SW480 (cell line): Measurements from ENCODE around the gene FRK.

Experiments used
- DNase-seq: peaks from one replicate; pipeline ENCODE4 v3.0.0-alpha.2; 2016; ENCODE audit warnings: low spot score

The FRK gene

DNA sequence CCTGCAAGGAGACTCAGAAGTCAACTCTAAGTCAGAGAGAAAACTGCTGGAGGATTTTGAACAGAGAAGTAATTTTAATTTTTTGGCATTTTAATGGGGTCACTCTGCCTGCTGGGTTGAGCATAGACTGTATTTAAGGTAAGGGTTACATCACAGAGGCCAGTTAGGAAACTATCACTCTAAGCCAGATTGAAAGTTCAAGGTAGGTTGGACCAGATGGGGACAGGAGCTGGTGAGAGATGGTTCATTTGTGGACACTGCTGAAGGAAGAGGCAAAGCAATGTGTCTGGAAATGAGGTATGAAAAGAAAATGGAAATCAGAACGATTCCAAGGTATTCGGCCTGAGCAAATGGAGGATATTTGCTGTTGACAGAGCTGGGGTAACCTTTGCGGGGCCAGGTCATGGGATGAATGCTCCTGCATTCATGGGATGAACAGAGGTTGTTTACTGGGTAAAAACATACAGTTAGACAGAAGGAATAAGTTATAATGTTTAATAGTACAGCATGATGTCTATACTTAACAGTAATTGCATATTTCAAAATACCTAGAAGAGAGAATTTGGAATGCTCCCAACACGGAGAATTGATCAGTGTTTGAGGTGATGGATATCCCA, 26.9 kb downstream of the FRK start:
- DNase-seq = no peak

DNA sequence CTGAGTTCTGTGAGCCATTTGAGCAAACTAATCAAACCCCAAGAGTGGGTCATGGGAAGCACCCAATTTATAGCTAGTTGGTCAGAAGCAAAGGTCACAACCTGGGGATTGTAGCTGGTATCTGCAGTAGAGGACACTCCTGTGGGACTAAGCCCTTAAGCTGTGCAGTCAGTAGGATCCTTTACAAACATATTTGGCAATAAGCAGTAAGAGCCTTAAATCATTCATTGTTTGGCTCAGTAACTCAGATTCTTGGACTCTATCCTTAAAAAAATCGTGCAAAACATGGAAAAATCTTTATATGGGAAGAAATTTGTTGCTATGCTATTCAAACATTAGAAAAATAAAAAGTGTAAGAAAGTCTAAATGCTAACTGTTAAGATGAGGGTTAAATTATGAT, 29.9 kb downstream of the FRK start:
- no peak for DNase-seq

- DNase-seq = no peak
These were observed 31.2 kb downstream of the FRK start for GRCh38 chr6:116029535-116029934.

GRCh38 chr6:116028233-116028632, 32.5 kb downstream of the FRK start:
- no peak for DNase-seq

- DNase-seq = no peak
These were observed 32.9 kb downstream of the FRK start for GRCh38 chr6:116027801-116028200.

DNA sequence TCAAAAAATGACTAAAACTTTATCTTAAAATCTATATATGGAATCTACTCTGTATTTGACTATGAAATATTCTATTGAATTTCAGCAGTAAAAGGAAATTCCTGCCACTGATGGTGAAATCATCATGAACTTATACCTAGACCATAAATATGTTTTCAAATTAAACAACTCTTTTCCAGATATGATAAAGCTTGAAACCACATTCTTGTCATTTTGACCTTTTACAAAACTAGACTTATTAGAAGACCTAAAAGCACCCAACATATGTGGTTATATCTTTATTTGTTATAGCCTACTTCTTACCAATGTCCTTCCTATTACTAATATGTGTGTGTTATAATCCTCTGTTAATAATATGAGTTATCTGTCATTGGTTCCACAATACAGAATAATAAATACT, 35.3 kb downstream of the FRK start:
- no peak for DNase-seq

DNA sequence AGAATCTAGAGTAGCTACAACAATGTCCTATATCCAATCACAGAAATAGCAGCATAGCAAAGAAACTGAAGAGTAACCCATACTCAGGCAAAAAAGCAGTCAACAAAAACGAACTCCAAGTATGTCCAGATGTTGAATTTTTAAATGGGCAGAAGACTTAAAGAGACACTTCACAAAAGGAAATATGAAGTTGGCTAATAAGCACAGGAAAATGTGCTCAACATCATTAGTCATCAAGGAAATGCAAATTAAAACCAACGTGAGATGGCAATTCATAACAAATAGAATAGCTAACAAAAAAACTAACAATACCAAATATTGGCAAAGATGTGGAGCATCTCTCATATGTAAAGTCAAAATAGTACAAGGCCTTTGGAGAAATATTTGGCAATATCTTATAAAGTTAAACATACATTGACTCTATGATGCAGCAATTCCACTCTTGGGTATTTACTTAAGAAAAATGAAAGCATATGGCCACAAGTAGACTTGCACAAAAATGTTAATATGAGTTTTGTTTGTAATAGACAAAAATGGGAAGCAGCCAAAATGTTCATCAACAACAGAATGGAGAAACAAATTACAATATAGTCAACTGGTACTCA, 37.7 kb downstream of the FRK start:
- DNase-seq = no peak

- no peak for DNase-seq
These were observed 40.0 kb downstream of the FRK start for GRCh38 chr6:116020738-116021137.

- DNase-seq = no peak
These were observed 41.3 kb downstream of the FRK start for GRCh38 chr6:116019428-116019827.

DNA sequence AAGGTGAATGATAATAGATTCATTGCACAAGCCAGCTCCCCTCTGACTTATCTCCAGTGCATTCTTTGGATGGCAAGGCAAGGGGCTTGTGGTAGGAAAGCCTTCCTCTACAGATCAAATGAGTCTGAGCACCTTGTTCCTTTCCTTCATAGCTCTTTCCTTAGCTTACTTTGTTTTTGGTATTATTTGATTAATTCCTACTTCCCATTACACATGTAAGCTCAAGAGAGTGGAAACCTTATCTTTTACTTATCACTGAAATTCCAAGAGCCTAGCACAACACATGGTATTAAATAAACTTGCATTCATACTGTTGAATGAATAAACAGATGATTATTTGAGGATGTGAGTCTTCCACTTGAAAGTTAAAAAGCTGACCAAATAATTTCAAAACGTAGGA, 41.7 kb downstream of the FRK start:
- DNase-seq = no peak

- no peak for DNase-seq
These were observed 43.0 kb downstream of the FRK start for GRCh38 chr6:116017546-116018295.

GRCh38 chr6:116016846-116017545, 43.7 kb downstream of the FRK start:
- no peak for DNase-seq

DNA sequence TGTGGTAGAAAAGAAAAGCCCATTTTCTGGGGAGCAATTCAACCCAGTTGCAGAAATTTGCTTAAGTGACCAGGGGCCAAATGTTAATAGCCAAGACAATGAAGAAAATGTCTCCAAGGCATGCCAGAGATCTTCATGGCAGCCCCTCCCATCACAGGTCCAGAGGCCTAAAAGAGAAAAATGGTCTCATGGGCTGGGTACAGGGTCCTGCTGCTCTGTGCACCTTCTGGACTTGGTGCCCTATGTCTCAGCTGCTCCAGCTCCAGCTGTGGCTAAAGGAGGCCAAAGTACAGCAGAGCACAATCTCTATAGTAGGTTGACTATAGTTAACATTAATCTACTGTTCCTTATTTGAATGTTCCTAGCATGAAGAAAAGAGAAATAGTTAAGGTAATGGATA, 44.7 kb downstream of the FRK start:
- DNase-seq = no peak

DNA sequence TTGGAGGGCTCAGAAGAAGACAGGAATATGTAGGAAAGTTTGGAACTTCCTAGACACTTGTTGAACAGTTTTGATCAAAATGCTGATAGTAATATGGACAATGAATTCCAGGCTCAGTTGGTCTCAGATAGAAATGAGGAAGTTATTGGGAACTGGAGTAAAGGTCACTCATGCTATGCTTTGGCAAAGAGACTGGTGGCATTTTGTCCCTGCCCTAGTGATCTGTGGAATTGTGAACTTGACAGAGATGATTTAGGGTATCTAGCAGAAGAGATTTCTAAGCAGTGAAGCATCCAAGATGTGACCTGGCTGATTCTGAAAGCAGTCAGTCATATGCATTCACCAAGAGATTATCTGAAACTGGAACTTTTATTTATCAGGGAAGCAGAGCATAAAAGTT, 45.1 kb downstream of the FRK start:
- DNase-seq = no peak

- no peak for DNase-seq
These were observed 47.7 kb downstream of the FRK start for GRCh38 chr6:116012951-116013350.

DNA sequence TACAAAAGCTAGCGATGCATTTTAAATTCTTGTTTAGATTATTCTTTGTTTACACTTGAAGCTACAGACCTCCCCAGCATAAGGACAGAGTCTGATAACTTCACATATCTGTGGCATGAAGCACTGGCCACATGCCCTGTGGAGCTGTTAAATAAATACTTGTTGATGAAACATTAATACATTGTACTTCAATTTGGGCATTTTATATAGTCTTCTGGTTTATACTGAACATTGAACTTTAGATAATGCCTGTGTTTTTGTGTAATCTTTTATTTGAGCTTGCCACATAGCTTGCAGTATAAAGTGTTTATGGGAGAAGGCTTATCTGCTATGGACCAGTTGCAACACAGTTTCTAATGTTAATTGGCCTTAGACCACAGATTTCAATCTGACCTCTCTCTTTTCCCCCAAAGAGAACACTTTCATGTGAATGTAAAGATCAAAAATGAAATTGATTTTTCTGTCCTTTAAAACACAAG, 48.2 kb downstream of the FRK start:
- DNase-seq = no peak

- DNase-seq = peak; percentile 94
These were observed 49.2 kb downstream of the FRK start for GRCh38 chr6:116011520-116011919.

GRCh38 chr6:116010790-116011401, 49.8 kb downstream of the FRK start:
- DNase-seq = peak; percentile 65

- no peak for DNase-seq
These were observed 50.3 kb downstream of the FRK start for GRCh38 chr6:116010386-116010785.

- DNase-seq = no peak
These were observed 52.0 kb downstream of the FRK start for GRCh38 chr6:116008470-116009243.
